AG10803 (cell line): ENCODE results near the gene ITGAV.

Experiments
- DNase-seq: peaks from one replicate; pipeline ENCODE4 v3.0.0; 2010; ENCODE audit warnings: low read depth
- H3K4me3 ChIP-seq: 2 replicates; pipeline ENCODE4 v1.5.1; 2011; ENCODE audit warnings: mild to moderate bottlenecking, low read length, control low read depth
- CTCF ChIP-seq: conservative IDR thresholded peaks from 2 replicates; pipeline ENCODE4 v1.5.1; 2011; ENCODE audit warnings: mild to moderate bottlenecking, low read length, control low read depth, inconsistent platforms

ITGAV gene

GRCh38 chr2:186653511-186653910, 63.7 kb downstream of the ITGAV start:
- no peak for TF ChIP-seq CTCF
- no peak overlapping the region for H3K4me3 ChIP-seq
- peak; percentile 67 for DNase-seq

GRCh38 chr2:186659383-186659782, 69.5 kb downstream of the ITGAV start:
- TF ChIP-seq CTCF: no peak
- no peak for DNase-seq
- H3K4me3 ChIP-seq: no peak overlapping the region

- H3K4me3 ChIP-seq: no peak overlapping the region
- no peak for DNase-seq
- TF ChIP-seq CTCF: no peak
Measured at GRCh38 chr2:186664385-186665043, 74.7 kb downstream of the ITGAV start.

- no peak for TF ChIP-seq CTCF
- H3K4me3 ChIP-seq: no peak overlapping the region
- DNase-seq: no peak
Measured at GRCh38 chr2:186669146-186669545, 79.3 kb downstream of the ITGAV start.

GRCh38 chr2:186670831-186671230, 81.0 kb downstream of the ITGAV start:
- DNase-seq: peak; percentile 16
- TF ChIP-seq CTCF: no peak
- no peak overlapping the region for H3K4me3 ChIP-seq

- no peak for DNase-seq
Measured at GRCh38 chr2:186675380-186675779, 85.5 kb downstream of the ITGAV start.

More at GRCh38 chr2:186675380-186675779, 85.5 kb downstream of the ITGAV start:
- no peak for TF ChIP-seq CTCF
- H3K4me3 ChIP-seq: no peak overlapping the region
